IPS-18a (cell line): Measurements from ENCODE around the gene USP13.
"Not testable (repeated sequence)": the region's sequence is repeated elsewhere in the genome, so short reads cannot be mapped to it uniquely, and the experiment has no call there.

Experiments used
- H3K27ac ChIP-seq: one replicate; pipeline ENCODE4 v1.5.1; 2013; ENCODE audit warnings: low read length
- H3K27me3 ChIP-seq: one replicate; pipeline ENCODE4 v1.6.1; 2013; ENCODE audit warnings: mild to moderate bottlenecking, low read length; ENCODE audit not compliant: control insufficient read depth, insufficient read depth
- H3K36me3 ChIP-seq: one replicate; pipeline ENCODE4 v1.6.1; 2013; ENCODE audit warnings: low read depth, low read length; ENCODE audit not compliant: control insufficient read depth
- H3K4me1 ChIP-seq: one replicate; pipeline ENCODE4 v1.6.1; 2013; ENCODE audit warnings: low read depth, low read length; ENCODE audit not compliant: control insufficient read depth
- H3K4me3 ChIP-seq: one replicate; pipeline ENCODE4 v1.5.1; 2013; ENCODE audit warnings: low read length
- H3K9ac ChIP-seq: one replicate; pipeline ENCODE4 v1.6.1; 2013; ENCODE audit warnings: mild to moderate bottlenecking, low read length, moderate library complexity
- H3K9me3 ChIP-seq: one replicate; pipeline ENCODE4 v1.6.1; 2013; ENCODE audit warnings: low read depth, low read length; ENCODE audit not compliant: control insufficient read depth

USP13 gene

DNA sequence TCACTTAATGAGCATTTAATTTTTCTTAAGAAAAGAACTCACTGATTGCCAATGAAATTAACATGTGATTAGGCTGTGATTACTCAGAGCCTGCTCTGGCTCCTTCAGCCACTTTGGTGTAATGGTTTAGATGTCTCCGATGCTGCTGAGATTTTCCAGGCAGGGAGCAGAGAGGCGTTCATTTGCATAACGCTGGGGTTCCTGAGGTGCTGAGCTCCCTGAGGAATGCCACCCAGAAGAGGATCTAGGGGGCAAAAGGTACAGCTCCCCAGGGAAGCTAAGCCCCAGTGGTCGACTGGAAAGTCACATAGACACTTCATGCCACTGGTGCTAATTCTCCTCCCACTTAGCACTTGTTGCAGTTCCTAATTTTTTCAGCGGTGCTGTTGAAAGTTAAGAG is 119.5 kb downstream of the USP13 start:
- H3K9ac ChIP-seq: no peak overlapping the region
- no peaks in the 10 kb centered on the region for H3K27me3 ChIP-seq
- no peak overlapping the region for H3K4me3 ChIP-seq
- peaks cover 4% of the 10 kb centered on the region for H3K9me3 ChIP-seq
- no peak overlapping the region for H3K27ac ChIP-seq
- H3K36me3 ChIP-seq: no peaks in the 10 kb centered on the region
- H3K4me1 ChIP-seq: peaks cover 18% of the 10 kb centered on the region

- no peak overlapping the region for H3K4me3 ChIP-seq
- H3K36me3 ChIP-seq: no peaks in the 10 kb centered on the region
- H3K9me3 ChIP-seq: peaks cover 4% of the 10 kb centered on the region
- no peak overlapping the region for H3K9ac ChIP-seq
- H3K27me3 ChIP-seq: no peaks in the 10 kb centered on the region
- no peak overlapping the region for H3K27ac ChIP-seq
- H3K4me1 ChIP-seq: peaks cover 18% of the 10 kb centered on the region
Observed at GRCh38 chr3:179775416-179776122, 122.7 kb downstream of the USP13 start.

GRCh38 chr3:179782841-179783240 is 130.0 kb downstream of the USP13 start:
- not testable (repeated sequence) for H3K9ac ChIP-seq, H3K9me3 ChIP-seq, H3K4me3 ChIP-seq, H3K27me3 ChIP-seq, H3K27ac ChIP-seq, H3K4me1 ChIP-seq, H3K36me3 ChIP-seq

DNA sequence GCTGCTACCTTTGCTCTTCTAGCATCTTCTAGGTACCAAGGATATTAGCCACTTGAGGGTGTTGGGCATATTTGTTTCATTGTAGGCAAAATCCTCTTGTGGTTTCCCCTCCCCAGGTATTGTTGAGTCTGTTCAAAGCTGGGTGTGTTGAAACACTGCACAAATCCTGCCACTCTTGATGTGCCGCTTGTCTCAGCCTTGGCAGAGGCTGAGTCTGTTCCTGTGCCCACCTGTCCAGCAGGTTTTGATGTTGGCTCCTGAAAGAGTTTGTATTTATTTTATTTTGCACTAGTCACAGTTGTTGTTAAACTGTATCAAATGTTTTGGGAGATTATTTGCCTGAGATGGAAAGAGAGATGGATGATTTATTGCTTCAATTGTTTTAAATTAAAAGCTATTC is 136.2 kb downstream of the USP13 start:
- H3K36me3 ChIP-seq: peaks cover 3% of the 10 kb centered on the region
- no peaks in the 10 kb centered on the region for H3K9me3 ChIP-seq
- H3K9ac ChIP-seq: no peak overlapping the region
- H3K4me1 ChIP-seq: no peaks in the 10 kb centered on the region
- H3K27ac ChIP-seq: no peak overlapping the region
- H3K4me3 ChIP-seq: no peak overlapping the region
- H3K27me3 ChIP-seq: no peaks in the 10 kb centered on the region

- H3K9ac ChIP-seq: no peak overlapping the region
- H3K36me3 ChIP-seq: no peaks in the 10 kb centered on the region
- no peak overlapping the region for H3K27ac ChIP-seq
- no peaks in the 10 kb centered on the region for H3K4me1 ChIP-seq
- H3K4me3 ChIP-seq: no peak overlapping the region
- no peaks in the 10 kb centered on the region for H3K9me3 ChIP-seq
- H3K27me3 ChIP-seq: no peaks in the 10 kb centered on the region
Observed at GRCh38 chr3:179791793-179792192, 139.0 kb downstream of the USP13 start.

DNA sequence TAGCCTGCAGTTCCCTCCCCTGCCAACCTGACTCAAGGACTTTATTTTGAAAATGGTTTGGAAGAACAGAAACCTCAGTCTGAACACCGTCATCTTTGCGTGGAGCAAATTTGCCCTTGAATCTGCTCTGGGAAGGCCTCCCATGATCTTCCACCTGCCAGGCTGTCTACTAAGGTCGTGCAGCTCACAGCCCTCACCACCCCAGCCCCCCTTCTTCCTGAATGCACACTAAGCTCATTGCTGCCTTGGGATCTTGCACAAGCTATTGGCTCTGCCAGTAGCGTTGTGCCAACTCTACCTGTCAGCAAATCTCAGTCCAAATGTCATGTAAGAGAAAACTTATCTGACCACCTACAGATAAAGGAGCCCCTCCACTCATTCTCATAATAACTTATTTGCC is 141.5 kb downstream of the USP13 start:
- Histone ChIP-seq H3K36me3 (no peaks in the 10 kb centered on the region), H3K9me3 (no peaks in the 10 kb centered on the region), H3K27ac (no peak overlapping the region), H3K9ac (no peak overlapping the region), H3K4me1 (no peaks in the 10 kb centered on the region), H3K27me3 (no peaks in the 10 kb centered on the region), H3K4me3 (no peak overlapping the region)

GRCh38 chr3:179796421-179796820 is 143.6 kb downstream of the USP13 start:
- H3K27me3 ChIP-seq: no peaks in the 10 kb centered on the region
- no peak overlapping the region for H3K9ac ChIP-seq
- H3K27ac ChIP-seq: no peak overlapping the region
- no peaks in the 10 kb centered on the region for H3K4me1 ChIP-seq
- H3K9me3 ChIP-seq: no peaks in the 10 kb centered on the region
- H3K36me3 ChIP-seq: no peaks in the 10 kb centered on the region
- no peak overlapping the region for H3K4me3 ChIP-seq

- no peaks in the 10 kb centered on the region for H3K9me3 ChIP-seq
- no peak overlapping the region for H3K9ac ChIP-seq
- no peaks in the 10 kb centered on the region for H3K27me3 ChIP-seq
- H3K36me3 ChIP-seq: no peaks in the 10 kb centered on the region
- no peak overlapping the region for H3K27ac ChIP-seq
- no peaks in the 10 kb centered on the region for H3K4me1 ChIP-seq
- no peak overlapping the region for H3K4me3 ChIP-seq
Observed at GRCh38 chr3:179797192-179797591, 144.4 kb downstream of the USP13 start.

- H3K9me3 ChIP-seq: no peaks in the 10 kb centered on the region
- H3K27ac ChIP-seq: no peak overlapping the region
- H3K36me3 ChIP-seq: no peaks in the 10 kb centered on the region
- no peak overlapping the region for H3K4me3 ChIP-seq
- no peak overlapping the region for H3K9ac ChIP-seq
- no peaks in the 10 kb centered on the region for H3K27me3 ChIP-seq
- H3K4me1 ChIP-seq: no peaks in the 10 kb centered on the region
Observed at GRCh38 chr3:179801263-179801662, 148.4 kb downstream of the USP13 start.

DNA sequence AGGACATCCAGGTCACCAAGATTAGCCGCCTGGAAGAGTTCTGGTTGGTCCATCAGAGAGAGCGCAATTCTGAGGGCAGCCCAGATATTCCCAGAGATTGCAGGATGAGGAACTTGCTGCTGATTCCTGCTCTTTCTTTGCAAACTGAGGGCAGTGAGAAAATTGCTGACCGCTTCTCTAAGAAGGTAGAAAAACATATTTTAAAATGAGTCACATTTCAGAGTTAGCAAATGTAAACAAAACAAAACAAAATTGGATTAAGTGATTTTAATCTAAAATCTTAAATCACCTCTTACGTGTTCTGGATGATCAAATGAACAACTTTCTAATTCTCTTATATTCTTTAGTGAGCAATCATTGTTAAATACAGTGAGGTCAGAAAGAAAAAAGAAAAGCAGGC is 149.0 kb downstream of the USP13 start:
- Histone ChIP-seq H3K4me1 (no peaks in the 10 kb centered on the region), H3K9me3 (no peaks in the 10 kb centered on the region), H3K4me3 (no peak overlapping the region), H3K36me3 (no peaks in the 10 kb centered on the region), H3K27ac (no peak overlapping the region), H3K9ac (no peak overlapping the region), H3K27me3 (no peaks in the 10 kb centered on the region)

DNA sequence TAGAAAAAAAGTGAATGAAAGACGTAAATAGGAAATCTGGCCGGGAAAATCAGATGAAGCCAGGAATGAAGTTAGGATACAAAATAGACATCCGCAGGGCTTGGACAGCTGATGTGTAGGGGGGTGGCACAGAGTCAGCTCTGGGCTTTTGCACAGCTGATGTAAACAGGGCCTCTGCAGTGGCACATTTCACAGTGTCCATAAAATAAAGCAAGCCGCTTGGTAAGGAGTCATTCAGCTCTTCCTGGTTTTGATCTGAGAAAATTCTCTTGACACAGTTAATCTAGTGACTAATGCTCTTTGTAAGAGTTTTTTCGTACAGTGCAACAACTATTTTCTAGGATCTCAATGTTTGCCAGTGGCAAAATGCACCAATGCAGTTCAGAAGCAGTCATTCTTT is 153.3 kb downstream of the USP13 start:
- H3K36me3 ChIP-seq: no peaks in the 10 kb centered on the region
- no peak overlapping the region for H3K9ac ChIP-seq

DNA sequence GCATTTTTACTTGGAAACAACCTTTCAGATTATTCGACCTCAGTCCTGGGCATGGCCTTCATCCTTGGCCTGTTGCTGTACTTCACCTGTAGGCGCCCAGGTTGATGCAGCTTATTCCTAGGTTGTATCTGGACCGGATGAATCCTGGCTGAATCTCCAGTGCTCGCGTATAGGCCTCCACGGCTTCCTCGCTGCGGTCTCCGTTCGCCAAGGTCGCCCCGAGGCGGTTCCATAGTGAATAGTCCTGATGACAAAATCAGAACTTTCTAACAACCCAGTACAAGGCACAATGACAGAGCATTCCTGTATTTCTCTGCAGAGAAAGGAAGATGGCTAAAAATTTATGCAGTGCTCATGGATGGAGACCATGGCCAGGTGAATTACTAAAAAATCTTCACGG is 154.7 kb downstream of the USP13 start:
- Histone ChIP-seq H3K4me1 (no peaks in the 10 kb centered on the region), H3K27ac (no peak overlapping the region), H3K27me3 (no peaks in the 10 kb centered on the region), H3K4me3 (no peak overlapping the region), H3K9me3 (no peaks in the 10 kb centered on the region), H3K36me3 (no peaks in the 10 kb centered on the region), H3K9ac (no peak overlapping the region)

More for the DNA sequence above, 153.3 kb downstream of the USP13 start:
- no peaks in the 10 kb centered on the region for H3K9me3 ChIP-seq
- no peak overlapping the region for H3K27ac ChIP-seq
- H3K4me1 ChIP-seq: no peaks in the 10 kb centered on the region
- no peak overlapping the region for H3K4me3 ChIP-seq
- H3K27me3 ChIP-seq: no peaks in the 10 kb centered on the region
